Central memory CD8-positive, alpha-beta T cell (primary cell): ENCODE measurements around the gene TTI1.

Experiments used
- ATAC-seq: fragments of 150-1000 bp; cut with Tn5 transposase; replicated peaks from 2 replicates; pipeline ENCODE4 v1.10.0; 2022; ENCODE audit warnings: mild to moderate bottlenecking, moderate FRiP score, moderate number of reproducible peaks; ENCODE audit not compliant: poor library complexity, severe bottlenecking; ENCODE audit errors: extremely low read depth
- DNase-seq, 2 donors: peaks; one replicate each; pipeline ENCODE4 v3.0.0; 2021; ENCODE audit warnings: low spot score in 2 of 2
- H3K27ac Mint-ChIP-seq: one replicate; pipeline ENCODE4 v1.8.0; 2022; ENCODE audit warnings: low read depth, mild to moderate bottlenecking, moderate library complexity, mixed read lengths
- H3K27me3 Mint-ChIP-seq: one replicate; pipeline ENCODE4 v1.8.0; 2022; ENCODE audit warnings: mixed read lengths
- H3K36me3 Mint-ChIP-seq: one replicate; pipeline ENCODE4 v1.8.0; 2022; ENCODE audit warnings: mild to moderate bottlenecking, moderate library complexity, mixed read lengths; ENCODE audit not compliant: insufficient read depth
- H3K4me1 Mint-ChIP-seq: one replicate; pipeline ENCODE4 v1.8.0; 2022; ENCODE audit warnings: mixed read lengths
- H3K4me3 Mint-ChIP-seq: one replicate; pipeline ENCODE4 v1.8.0; 2022; ENCODE audit warnings: mild to moderate bottlenecking, moderate library complexity, mixed read lengths
- H3K9me3 Mint-ChIP-seq: one replicate; pipeline ENCODE4 v1.8.0; 2022; ENCODE audit warnings: mixed read lengths

Gene TTI1

DNA sequence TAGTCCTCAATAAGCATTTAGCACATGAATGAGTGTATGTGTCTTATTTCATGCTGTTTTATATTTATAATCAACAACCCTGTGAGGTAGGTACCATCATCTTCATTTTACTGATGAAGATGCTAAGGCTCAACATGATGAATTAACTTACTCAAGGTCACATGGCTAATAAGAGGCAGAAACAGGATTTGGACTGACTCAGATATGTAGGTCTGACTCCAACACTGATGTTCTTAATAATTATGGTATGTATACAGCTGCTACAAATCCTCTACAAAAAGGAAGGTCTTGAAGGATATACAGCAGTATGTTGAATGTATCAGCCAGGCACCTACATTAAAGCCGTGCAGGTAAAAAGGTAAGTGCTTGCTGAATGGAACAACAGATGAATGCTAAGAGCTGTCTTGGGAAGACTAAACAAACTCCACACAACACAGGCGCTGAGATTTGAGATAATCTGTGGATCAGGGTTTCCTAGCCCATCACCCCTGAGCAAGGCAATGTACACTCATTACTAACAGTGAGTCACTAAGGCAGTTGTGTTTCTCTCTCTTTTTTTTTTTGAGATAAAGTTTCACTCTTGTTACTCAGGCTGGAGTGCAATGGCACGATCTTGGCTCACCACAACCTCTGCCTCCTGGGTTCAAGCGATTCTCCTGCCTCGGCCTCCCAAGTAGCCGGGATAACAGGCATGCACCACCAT lies 31.9 kb downstream of the TTI1 start:
- Mint-ChIP-seq H3K4me1 (peaks cover 1% of the 10 kb centered on the region), H3K36me3 (peaks cover 49% of the 10 kb centered on the region), H3K27me3 (no peaks in the 10 kb centered on the region), H3K27ac (no peak overlapping the region), H3K4me3 (no peak overlapping the region), H3K9me3 (no peaks in the 10 kb centered on the region)
- DNase-seq = no peak
- no peak for ATAC-seq

GRCh38 chr20:38000293-38000692 lies 33.0 kb downstream of the TTI1 start:
- no peak for DNase-seq
- peaks cover 50% of the 10 kb centered on the region for H3K36me3 Mint-ChIP-seq

GRCh38 chr20:37999526-38000263 lies 33.6 kb downstream of the TTI1 start:
- ATAC-seq = no peak

More at GRCh38 chr20:38000293-38000692, 33.0 kb downstream of the TTI1 start:
- Mint-ChIP-seq H3K9me3 (no peaks in the 10 kb centered on the region), H3K4me3 (no peak overlapping the region), H3K27me3 (no peaks in the 10 kb centered on the region), H3K4me1 (no peaks in the 10 kb centered on the region), H3K27ac (no peak overlapping the region)
- no peak for ATAC-seq

DNA sequence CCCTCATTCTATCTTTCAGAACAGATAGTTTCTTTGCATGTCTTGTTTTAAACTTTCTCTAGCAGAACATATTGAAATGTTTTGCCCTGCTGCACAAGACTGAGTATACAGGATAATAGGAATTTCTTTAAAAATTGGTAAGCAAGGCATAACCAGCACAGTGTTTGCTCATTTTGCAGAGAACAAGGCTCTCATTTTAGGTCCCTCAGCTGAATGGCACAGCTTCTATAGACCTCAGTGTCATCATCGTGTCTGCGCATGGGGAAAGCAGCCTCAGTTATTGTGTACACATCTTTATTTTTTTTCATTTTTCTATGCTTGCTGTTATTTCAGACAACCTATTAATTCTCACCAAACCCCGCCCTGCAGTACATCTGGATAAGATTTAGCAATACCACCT lies 35.7 kb downstream of the TTI1 start:
- ATAC-seq (no peak), DNase-seq (no peak)
- Mint-ChIP-seq H3K9me3 (no peaks in the 10 kb centered on the region), H3K27me3 (no peaks in the 10 kb centered on the region), H3K4me3 (no peak overlapping the region), H3K36me3 (peaks cover 45% of the 10 kb centered on the region), H3K4me1 (no peaks in the 10 kb centered on the region), H3K27ac (no peak overlapping the region)

More at GRCh38 chr20:37999526-38000263, 33.6 kb downstream of the TTI1 start:
- Mint-ChIP-seq H3K27ac (no peak overlapping the region), H3K27me3 (no peaks in the 10 kb centered on the region), H3K4me1 (no peaks in the 10 kb centered on the region), H3K9me3 (no peaks in the 10 kb centered on the region), H3K4me3 (no peak overlapping the region), H3K36me3 (peaks cover 51% of the 10 kb centered on the region)
- no peak for DNase-seq

DNA sequence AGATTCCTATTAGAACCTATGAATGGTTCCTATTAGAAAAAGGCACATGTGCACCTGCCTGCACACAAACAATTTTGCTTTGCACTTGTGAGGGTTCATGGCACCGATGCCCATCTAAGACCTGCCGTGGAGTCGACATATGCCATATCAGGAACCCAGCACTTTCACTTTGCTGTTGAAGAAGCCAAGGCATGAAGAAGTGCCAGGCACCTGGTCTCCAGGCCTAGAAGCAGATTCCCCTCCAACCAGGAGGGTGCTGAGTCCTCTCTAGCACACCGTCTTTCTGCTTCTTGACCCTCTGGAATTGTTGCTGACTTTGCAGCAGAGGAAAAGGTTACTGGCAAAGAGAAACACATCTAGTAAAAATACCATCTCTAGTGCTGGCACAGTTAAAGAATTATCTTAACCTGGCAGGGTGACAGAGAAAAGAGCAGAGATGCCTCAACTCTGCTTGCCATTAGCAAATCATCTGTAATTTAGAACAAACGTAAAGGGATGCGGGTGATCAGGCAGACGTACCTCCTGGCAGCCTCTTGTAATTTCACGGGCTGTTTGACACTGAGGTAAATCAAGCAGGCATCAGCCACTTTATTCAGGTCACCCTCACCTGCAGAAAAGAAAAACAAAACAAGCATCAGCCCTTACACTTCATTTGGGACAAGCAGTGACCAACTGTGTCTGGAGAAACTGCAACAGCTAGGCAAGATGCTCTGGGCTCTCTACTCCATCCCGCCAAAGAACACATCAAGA lies 37.2 kb downstream of the TTI1 start:
- H3K27me3 Mint-ChIP-seq = no peaks in the 10 kb centered on the region
- no peak overlapping the region for H3K27ac Mint-ChIP-seq
- no peaks in the 10 kb centered on the region for H3K9me3 Mint-ChIP-seq
- no peak overlapping the region for H3K4me3 Mint-ChIP-seq
- peaks cover 37% of the 10 kb centered on the region for H3K36me3 Mint-ChIP-seq
- H3K4me1 Mint-ChIP-seq = peaks cover 2% of the 10 kb centered on the region
- ATAC-seq (no peak), DNase-seq (no peak)

GRCh38 chr20:37994512-37994911 lies 38.7 kb downstream of the TTI1 start:
- no peaks in the 10 kb centered on the region for H3K27me3 Mint-ChIP-seq
- H3K4me3 Mint-ChIP-seq = no peak overlapping the region
- no peak for ATAC-seq
- peaks cover 9% of the 10 kb centered on the region for H3K4me1 Mint-ChIP-seq
- no peak overlapping the region for H3K27ac Mint-ChIP-seq
- H3K36me3 Mint-ChIP-seq = peaks cover 32% of the 10 kb centered on the region
- H3K9me3 Mint-ChIP-seq = no peaks in the 10 kb centered on the region
- DNase-seq = no peak

GRCh38 chr20:37992802-37993409 lies 40.4 kb downstream of the TTI1 start:
- Mint-ChIP-seq H3K9me3 (no peaks in the 10 kb centered on the region), H3K36me3 (peaks cover 24% of the 10 kb centered on the region), H3K27me3 (no peaks in the 10 kb centered on the region), H3K4me1 (peaks cover 9% of the 10 kb centered on the region), H3K27ac (no peak overlapping the region), H3K4me3 (no peak overlapping the region)
- ATAC-seq = no peak
- no peak for DNase-seq

GRCh38 chr20:37991908-37992307 lies 41.3 kb downstream of the TTI1 start:
- H3K4me3 Mint-ChIP-seq = no peak overlapping the region
- ATAC-seq = no peak
- no peaks in the 10 kb centered on the region for H3K27me3 Mint-ChIP-seq
- no peak for DNase-seq
- peaks cover 9% of the 10 kb centered on the region for H3K4me1 Mint-ChIP-seq
- H3K36me3 Mint-ChIP-seq = peaks cover 15% of the 10 kb centered on the region
- H3K27ac Mint-ChIP-seq = no peak overlapping the region
- H3K9me3 Mint-ChIP-seq = no peaks in the 10 kb centered on the region

DNA sequence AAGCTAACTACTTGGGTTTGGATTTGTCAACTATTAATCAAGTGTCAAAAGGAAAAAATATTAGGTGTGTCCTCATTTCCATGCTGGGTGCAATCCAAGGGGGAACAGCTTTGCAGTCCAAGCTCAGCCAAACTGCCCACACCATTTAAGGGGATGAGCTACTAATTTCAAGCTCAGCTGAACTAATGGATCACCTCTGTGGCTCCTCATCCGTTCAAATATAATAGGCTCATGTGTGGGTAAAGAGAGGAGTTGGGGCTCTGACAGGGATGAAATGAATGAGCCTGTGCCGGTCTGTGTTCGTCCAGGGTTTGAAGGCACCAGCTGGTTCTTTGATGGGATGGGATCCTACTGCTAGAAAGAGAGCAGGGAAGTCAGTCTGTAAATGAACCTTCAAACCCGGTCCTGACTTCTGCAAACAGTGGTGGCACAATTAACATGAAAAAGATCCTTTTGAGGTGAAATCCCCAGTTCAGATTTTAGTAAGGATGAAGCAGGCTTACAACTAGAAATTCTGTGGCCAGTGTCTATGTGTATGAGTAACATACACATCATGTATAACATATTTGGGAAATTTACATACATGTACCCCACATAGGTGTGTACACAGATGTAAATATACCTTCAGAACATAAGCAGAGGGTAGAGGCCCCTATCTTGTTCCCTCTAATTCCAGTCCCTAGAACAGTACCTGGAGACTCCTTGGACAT lies 41.9 kb downstream of the TTI1 start:
- no peak for ATAC-seq
- Mint-ChIP-seq H3K4me3 (no peak overlapping the region), H3K4me1 (peaks cover 9% of the 10 kb centered on the region), H3K27ac (peak overlapping the region; percentile 85), H3K27me3 (no peaks in the 10 kb centered on the region), H3K36me3 (peaks cover 11% of the 10 kb centered on the region), H3K9me3 (no peaks in the 10 kb centered on the region)
- no peak for DNase-seq

- Mint-ChIP-seq H3K36me3 (peaks cover 10% of the 10 kb centered on the region), H3K4me1 (peaks cover 9% of the 10 kb centered on the region), H3K9me3 (no peaks in the 10 kb centered on the region), H3K27ac (peak overlapping the region; percentile 85), H3K4me3 (no peak overlapping the region), H3K27me3 (no peaks in the 10 kb centered on the region)
- peak; percentile 90 for ATAC-seq
- DNase-seq = peak in 1 of 2 donors; percentile 22
Observed at GRCh38 chr20:37990571-37991151, 42.6 kb downstream of the TTI1 start.

GRCh38 chr20:37989601-37990295 lies 43.5 kb downstream of the TTI1 start:
- Mint-ChIP-seq H3K27ac (peak overlapping the region; percentile 85), H3K4me1 (peaks cover 9% of the 10 kb centered on the region), H3K4me3 (no peak overlapping the region), H3K9me3 (no peaks in the 10 kb centered on the region), H3K27me3 (no peaks in the 10 kb centered on the region), H3K36me3 (peaks cover 7% of the 10 kb centered on the region)
- DNase-seq (no peak), ATAC-seq (no peak)
